ENCODE data around the gene CNTNAP2. TPM values are rescaled to one million over a fixed set of nuclear protein-coding genes. Genes with fewer than 3 reads are reported as not detected.

The CNTNAP2 gene
- total RNA-seq, 1 donor from 2014 or later: 9.2 TPM

GRCh38 chr7:147605323-147605722, 1488.7 kb downstream of the CNTNAP2 start:
- TF ChIP-seq, protein P1, sequence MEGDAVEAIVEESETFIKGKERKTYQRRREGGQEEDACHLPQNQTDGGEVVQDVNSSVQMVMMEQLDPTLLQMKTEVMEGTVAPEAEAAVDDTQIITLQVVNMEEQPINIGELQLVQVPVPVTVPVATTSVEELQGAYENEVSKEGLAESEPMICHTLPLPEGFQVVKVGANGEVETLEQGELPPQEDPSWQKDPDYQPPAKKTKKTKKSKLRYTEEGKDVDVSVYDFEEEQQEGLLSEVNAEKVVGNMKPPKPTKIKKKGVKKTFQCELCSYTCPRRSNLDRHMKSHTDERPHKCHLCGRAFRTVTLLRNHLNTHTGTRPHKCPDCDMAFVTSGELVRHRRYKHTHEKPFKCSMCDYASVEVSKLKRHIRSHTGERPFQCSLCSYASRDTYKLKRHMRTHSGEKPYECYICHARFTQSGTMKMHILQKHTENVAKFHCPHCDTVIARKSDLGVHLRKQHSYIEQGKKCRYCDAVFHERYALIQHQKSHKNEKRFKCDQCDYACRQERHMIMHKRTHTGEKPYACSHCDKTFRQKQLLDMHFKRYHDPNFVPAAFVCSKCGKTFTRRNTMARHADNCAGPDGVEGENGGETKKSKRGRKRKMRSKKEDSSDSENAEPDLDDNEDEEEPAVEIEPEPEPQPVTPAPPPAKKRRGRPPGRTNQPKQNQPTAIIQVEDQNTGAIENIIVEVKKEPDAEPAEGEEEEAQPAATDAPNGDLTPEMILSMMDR (conservative IDR thresholded peaks at IDR 0.05; ENCODE audit: low read depth, low read length): no peak
- DNase-seq (ENCODE audit: low read depth): no peak

GRCh38 chr7:147607157-147607800, 1490.7 kb downstream of the CNTNAP2 start:
- no peak overlapping the region for H3K4me3 ChIP-seq (ENCODE audit: low read depth, low read length)
- DNase-seq (ENCODE audit: low read depth): no peak
- TF ChIP-seq, protein P1 (conservative IDR thresholded peaks at IDR 0.05; ENCODE audit: low read depth, low read length): no peak

More at GRCh38 chr7:147605323-147605722, 1488.7 kb downstream of the CNTNAP2 start:
- no peak overlapping the region for H3K4me3 ChIP-seq (ENCODE audit: low read depth, low read length)

GRCh38 chr7:147611431-147611830, 1494.8 kb downstream of the CNTNAP2 start:
- DNase-seq (ENCODE audit: low read depth): no peak
- TF ChIP-seq, protein P1 (conservative IDR thresholded peaks at IDR 0.05; ENCODE audit: low read depth, low read length): no peak
- no peak overlapping the region for H3K4me3 ChIP-seq (ENCODE audit: low read depth, low read length)

- TF ChIP-seq, protein P1 (conservative IDR thresholded peaks at IDR 0.05; ENCODE audit: low read depth, low read length): no peak
- no peak overlapping the region for H3K4me3 ChIP-seq (ENCODE audit: low read depth, low read length)
- DNase-seq (ENCODE audit: low read depth): no peak
Observed at GRCh38 chr7:147635288-147635687, 1518.7 kb downstream of the CNTNAP2 start.

GRCh38 chr7:147636553-147636952, 1520.0 kb downstream of the CNTNAP2 start:
- no peak overlapping the region for H3K4me3 ChIP-seq (ENCODE audit: low read depth, low read length)
- DNase-seq (ENCODE audit: low read depth): no peak
- TF ChIP-seq, protein P1 (conservative IDR thresholded peaks at IDR 0.05; ENCODE audit: low read depth, low read length): no peak

- TF ChIP-seq, protein P1 (conservative IDR thresholded peaks at IDR 0.05; ENCODE audit: low read depth, low read length): no peak
- DNase-seq (ENCODE audit: low read depth): no peak
- no peak overlapping the region for H3K4me3 ChIP-seq (ENCODE audit: low read depth, low read length)
Observed at GRCh38 chr7:147638566-147638965, 1522.0 kb downstream of the CNTNAP2 start.

- TF ChIP-seq, protein P1 (conservative IDR thresholded peaks at IDR 0.05; ENCODE audit: low read depth, low read length): no peak
- H3K4me3 ChIP-seq (ENCODE audit: low read depth, low read length): no peak overlapping the region
- no peak for DNase-seq (ENCODE audit: low read depth)
Observed at GRCh38 chr7:147639037-147639436, 1522.4 kb downstream of the CNTNAP2 start.
